OCI-LY1 (cell line): ENCODE data around the gene OR5A1.
"Not testable (repeated sequence)": the region's sequence is repeated elsewhere in the genome, so short reads cannot be mapped to it uniquely, and the experiment has no call there.

Source experiments
- H2AFZ ChIP-seq: fragments of 200-600 bp; sonication (generic), shearing (Covaris generic); 2 replicates; pipeline ENCODE4 v1.6.0; 2014; ENCODE audit warnings: antibody characterized with exemption, mild to moderate bottlenecking, low read length
- H3F3A ChIP-seq: fragments of 200-600 bp; sonication (generic), shearing (Covaris generic); 2 replicates; pipeline ENCODE4 v1.6.0; 2014; ENCODE audit warnings: mild to moderate bottlenecking, antibody characterized with exemption, low read length, moderate library complexity; ENCODE audit not compliant: insufficient read depth
- H3K27ac ChIP-seq: fragments of 200-600 bp; sonication (generic); 2 replicates; pipeline ENCODE4 v1.5.1; 2014; ENCODE audit warnings: low read length, mixed run types, mild to moderate bottlenecking, low read depth; ENCODE audit not compliant: poor library complexity, severe bottlenecking
- H3K27me3 ChIP-seq: fragments of 200-600 bp; sonication (generic); 2 replicates; pipeline ENCODE4 v1.6.0; 2014; ENCODE audit warnings: antibody characterized with exemption, mild to moderate bottlenecking, low read length, moderate library complexity; ENCODE audit not compliant: insufficient read depth
- H3K36me3 ChIP-seq: fragments of 200-600 bp; sonication (generic); 2 replicates; pipeline ENCODE4 v1.6.1; 2014; ENCODE audit warnings: mild to moderate bottlenecking, antibody characterized with exemption, low read length, moderate library complexity, mixed read lengths; ENCODE audit not compliant: insufficient read depth
- H3K4me1 ChIP-seq: fragments of 200-600 bp; sonication (generic); 2 replicates; pipeline ENCODE4 v1.5.1; 2014; ENCODE audit warnings: mild to moderate bottlenecking, low read length, moderate library complexity; ENCODE audit not compliant: insufficient read depth, severe bottlenecking
- H3K4me2 ChIP-seq: fragments of 200-600 bp; sonication (generic), shearing (Covaris generic); 2 replicates; pipeline ENCODE4 v1.6.1; 2014; ENCODE audit warnings: low read length
- H3K4me3 ChIP-seq: fragments of 200-600 bp; sonication (generic); 2 replicates; pipeline ENCODE4 v1.5.1; 2014; ENCODE audit warnings: low read length, low read depth, mild to moderate bottlenecking, mixed read lengths; ENCODE audit not compliant: poor library complexity, severe bottlenecking
- H3K79me2 ChIP-seq: fragments of 200-600 bp; shearing (Covaris generic); 2 replicates; pipeline ENCODE4 v1.6.1; 2016; ENCODE audit warnings: mixed run types, low read length, mixed read lengths; ENCODE audit not compliant: insufficient read depth
- H3K9ac ChIP-seq: fragments of 200-600 bp; sonication (generic), shearing (Covaris generic); 2 replicates; pipeline ENCODE4 v1.6.1; 2014; ENCODE audit warnings: mild to moderate bottlenecking, low read length, mixed read lengths
- H3K9me2 ChIP-seq: fragments of 200-600 bp; sonication (generic), shearing (Covaris generic); 2 replicates; pipeline ENCODE4 v1.6.1; 2014; ENCODE audit warnings: low read depth, mild to moderate bottlenecking, low read length, mixed read lengths
- H3K9me3 ChIP-seq: fragments of 200-600 bp; shearing (Covaris generic); 2 replicates; pipeline ENCODE4 v1.6.1; 2014; ENCODE audit warnings: low read length, mixed read lengths
- H4K20me1 ChIP-seq: fragments of 200-600 bp; sonication (generic), shearing (Covaris generic); 2 replicates; pipeline ENCODE4 v1.6.0; 2016; ENCODE audit warnings: mild to moderate bottlenecking, low read length; ENCODE audit not compliant: insufficient read depth
- EZH2 ChIP-seq: fragments of 200-600 bp; sonication (generic), shearing (Covaris generic); IDR thresholded peaks from 2 replicates; pipeline ENCODE4 v1.8.0; 2017; ENCODE audit warnings: borderline replicate concordance, mixed run types, mild to moderate bottlenecking, antibody characterized with exemption, low read length, moderate library complexity, mixed read lengths
- TF ChIP-seq, protein P1 (sequence below): fragments of 200-600 bp; sonication (generic), shearing (Covaris generic); IDR thresholded peaks from 2 replicates; pipeline ENCODE4 v1.5.1; 2017; ENCODE audit warnings: mild to moderate bottlenecking, antibody characterized with exemption, low read length, moderate library complexity, mixed read lengths

The OR5A1 gene

DNA sequence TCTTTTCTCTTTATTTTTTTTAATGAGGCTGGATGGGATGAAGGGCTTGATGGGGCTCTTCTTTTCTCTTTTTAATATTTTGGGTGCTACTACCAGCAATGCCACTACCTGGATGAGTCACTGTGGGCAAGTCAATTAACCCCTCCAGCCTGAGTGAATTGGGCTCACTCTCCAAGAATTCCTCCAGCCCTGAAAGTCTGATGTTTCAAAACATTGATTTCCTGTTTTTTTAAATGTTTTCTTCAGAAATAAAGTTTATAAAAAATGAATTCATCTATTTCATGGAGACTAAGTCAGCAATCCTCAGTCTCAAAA, 9.2 kb upstream of the OR5A1 start:
- H3K79me2 ChIP-seq, result no peaks in the 10 kb centered on the region
- no peak overlapping the region for H3K4me3 ChIP-seq
- no peaks in the 10 kb centered on the region for H3K27me3 ChIP-seq
- H4K20me1 ChIP-seq, result no peaks in the 10 kb centered on the region
- no peaks in the 10 kb centered on the region for H3K36me3 ChIP-seq
- H3K4me1 ChIP-seq, result no peaks in the 10 kb centered on the region
- H3K9me3 ChIP-seq, result no peaks in the 10 kb centered on the region
- no peaks in the 10 kb centered on the region for H3F3A ChIP-seq
- no peak overlapping the region for H3K27ac ChIP-seq
- H3K9me2 ChIP-seq, result no peaks in the 10 kb centered on the region
- H3K9ac ChIP-seq, result no peak overlapping the region
- no peak overlapping the region for H3K4me2 ChIP-seq
- TF ChIP-seq EZH2, result no peak
- TF ChIP-seq, protein P1, sequence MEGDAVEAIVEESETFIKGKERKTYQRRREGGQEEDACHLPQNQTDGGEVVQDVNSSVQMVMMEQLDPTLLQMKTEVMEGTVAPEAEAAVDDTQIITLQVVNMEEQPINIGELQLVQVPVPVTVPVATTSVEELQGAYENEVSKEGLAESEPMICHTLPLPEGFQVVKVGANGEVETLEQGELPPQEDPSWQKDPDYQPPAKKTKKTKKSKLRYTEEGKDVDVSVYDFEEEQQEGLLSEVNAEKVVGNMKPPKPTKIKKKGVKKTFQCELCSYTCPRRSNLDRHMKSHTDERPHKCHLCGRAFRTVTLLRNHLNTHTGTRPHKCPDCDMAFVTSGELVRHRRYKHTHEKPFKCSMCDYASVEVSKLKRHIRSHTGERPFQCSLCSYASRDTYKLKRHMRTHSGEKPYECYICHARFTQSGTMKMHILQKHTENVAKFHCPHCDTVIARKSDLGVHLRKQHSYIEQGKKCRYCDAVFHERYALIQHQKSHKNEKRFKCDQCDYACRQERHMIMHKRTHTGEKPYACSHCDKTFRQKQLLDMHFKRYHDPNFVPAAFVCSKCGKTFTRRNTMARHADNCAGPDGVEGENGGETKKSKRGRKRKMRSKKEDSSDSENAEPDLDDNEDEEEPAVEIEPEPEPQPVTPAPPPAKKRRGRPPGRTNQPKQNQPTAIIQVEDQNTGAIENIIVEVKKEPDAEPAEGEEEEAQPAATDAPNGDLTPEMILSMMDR, result no peak
- no peak overlapping the region for H2AFZ ChIP-seq

DNA sequence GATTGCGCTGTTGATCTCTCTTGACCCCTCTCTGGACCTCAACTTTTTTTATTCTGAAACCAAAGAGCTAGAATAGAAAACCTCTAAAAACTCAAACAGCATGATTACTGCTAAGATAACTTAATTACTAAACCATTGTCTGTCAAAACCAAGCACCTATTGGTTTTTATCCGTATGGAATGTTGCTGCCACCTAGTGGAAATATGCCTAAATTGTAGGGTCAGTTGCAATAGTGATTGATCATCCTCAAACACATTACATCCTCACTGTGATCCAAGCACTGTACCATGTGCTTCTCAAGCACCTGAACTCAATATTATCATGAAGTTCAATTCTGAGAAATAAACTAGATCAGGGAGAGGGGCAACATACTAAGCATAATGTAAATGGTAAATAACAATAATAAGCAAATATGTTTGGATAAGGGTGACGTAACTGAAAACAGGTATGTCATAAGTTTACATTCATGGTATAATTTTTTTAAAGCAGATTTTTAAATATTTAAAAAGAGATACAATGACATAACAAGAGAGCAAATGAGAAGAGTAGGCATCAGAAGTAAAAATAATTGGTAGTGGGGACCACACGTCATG, 6.2 kb upstream of the OR5A1 start:
- no peaks in the 10 kb centered on the region for H4K20me1 ChIP-seq
- no peaks in the 10 kb centered on the region for H3K27me3 ChIP-seq
- no peak overlapping the region for H3K27ac ChIP-seq
- H3K4me2 ChIP-seq, result no peak overlapping the region
- H3K9me2 ChIP-seq, result no peaks in the 10 kb centered on the region
- no peaks in the 10 kb centered on the region for H3K36me3 ChIP-seq
- TF ChIP-seq, protein P1, result peak; percentile 81
- no peak for TF ChIP-seq EZH2
- no peak overlapping the region for H2AFZ ChIP-seq
- H3F3A ChIP-seq, result no peaks in the 10 kb centered on the region
- H3K79me2 ChIP-seq, result no peaks in the 10 kb centered on the region
- no peaks in the 10 kb centered on the region for H3K9me3 ChIP-seq
- H3K4me1 ChIP-seq, result no peaks in the 10 kb centered on the region
- no peak overlapping the region for H3K4me3 ChIP-seq
- H3K9ac ChIP-seq, result no peak overlapping the region

DNA sequence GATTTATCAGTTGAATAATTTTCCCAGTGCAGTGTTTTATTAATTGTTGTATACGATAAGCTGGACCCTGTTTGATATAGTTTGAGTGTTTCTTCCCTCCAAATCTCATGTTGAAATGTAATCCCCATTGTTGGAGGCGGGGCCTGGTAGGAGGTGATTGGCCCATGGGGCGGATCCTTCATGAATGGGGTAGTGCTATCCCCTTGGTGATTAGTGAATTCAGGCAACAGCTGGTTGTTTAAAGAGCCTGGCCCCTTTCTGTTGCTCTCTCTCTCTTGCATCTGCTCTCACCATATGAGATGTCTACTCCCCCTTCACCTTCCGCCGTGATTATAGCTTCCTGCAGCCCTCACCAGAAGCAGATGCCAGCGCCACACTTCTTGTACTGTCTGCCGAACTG, 1.5 kb downstream of the OR5A1 start:
- no peaks in the 10 kb centered on the region for H3K9me2 ChIP-seq
- no peak overlapping the region for H3K27ac ChIP-seq
- H3K9me3 ChIP-seq, result no peaks in the 10 kb centered on the region
- no peaks in the 10 kb centered on the region for H3K36me3 ChIP-seq
- H4K20me1 ChIP-seq, result no peaks in the 10 kb centered on the region
- no peaks in the 10 kb centered on the region for H3K79me2 ChIP-seq
- no peaks in the 10 kb centered on the region for H3K27me3 ChIP-seq
- H2AFZ ChIP-seq, result no peak overlapping the region
- no peak overlapping the region for H3K4me3 ChIP-seq
- H3K4me2 ChIP-seq, result no peak overlapping the region
- no peaks in the 10 kb centered on the region for H3K4me1 ChIP-seq
- TF ChIP-seq EZH2, result no peak
- TF ChIP-seq, protein P1, result no peak
- no peaks in the 10 kb centered on the region for H3F3A ChIP-seq
- no peak overlapping the region for H3K9ac ChIP-seq

DNA sequence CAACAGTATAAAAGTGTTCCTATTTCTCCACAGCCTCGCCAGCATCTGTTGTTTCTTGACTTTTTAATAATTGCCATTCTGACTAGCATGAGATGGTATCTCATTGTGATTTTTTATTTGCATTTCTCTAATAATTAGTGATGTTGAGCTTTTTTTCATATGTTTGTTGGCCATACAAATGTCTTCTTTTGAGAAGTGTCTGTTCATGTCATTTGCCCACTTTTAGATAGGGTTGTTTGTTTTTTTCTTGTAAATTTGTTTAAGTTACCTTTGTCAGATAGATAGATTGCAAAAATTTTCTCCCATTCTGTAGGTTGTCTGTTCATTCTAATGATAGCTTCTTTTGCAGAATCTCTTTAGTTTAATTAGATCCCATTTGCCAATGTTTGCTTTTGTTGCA, 9.4 kb downstream of the OR5A1 start:
- not testable (repeated sequence) for H3K27ac ChIP-seq, H2AFZ ChIP-seq, H3K9me3 ChIP-seq, H3K9me2 ChIP-seq, H3K4me1 ChIP-seq, H3K79me2 ChIP-seq, H3K4me3 ChIP-seq, H3K4me2 ChIP-seq, H4K20me1 ChIP-seq, H3K27me3 ChIP-seq, H3K9ac ChIP-seq, H3F3A ChIP-seq, H3K36me3 ChIP-seq
